Measurements from ENCODE around the gene FOXK2. TPM values are rescaled to one million over a fixed set of nuclear protein-coding genes. Genes with fewer than 3 reads are reported as not detected.

Gene FOXK2
- total RNA-seq, 2 experiments from 2014 or later = 32.5 to 33.7 TPM

GRCh38 chr17:82559566-82560251 is 40.2 kb downstream of the FOXK2 start:
- no peak overlapping the region for H3K4me3 ChIP-seq (ENCODE audit: low read length)
- H3K4me3 Mint-ChIP-seq = no peak overlapping the region
- H3K9me3 Mint-ChIP-seq = no peaks in the 10 kb centered on the region
- no peaks in the 10 kb centered on the region for H3K36me3 Mint-ChIP-seq (ENCODE audit: low read depth)
- no peaks in the 10 kb centered on the region for H3K27me3 Mint-ChIP-seq
- TF ChIP-seq, protein P1, sequence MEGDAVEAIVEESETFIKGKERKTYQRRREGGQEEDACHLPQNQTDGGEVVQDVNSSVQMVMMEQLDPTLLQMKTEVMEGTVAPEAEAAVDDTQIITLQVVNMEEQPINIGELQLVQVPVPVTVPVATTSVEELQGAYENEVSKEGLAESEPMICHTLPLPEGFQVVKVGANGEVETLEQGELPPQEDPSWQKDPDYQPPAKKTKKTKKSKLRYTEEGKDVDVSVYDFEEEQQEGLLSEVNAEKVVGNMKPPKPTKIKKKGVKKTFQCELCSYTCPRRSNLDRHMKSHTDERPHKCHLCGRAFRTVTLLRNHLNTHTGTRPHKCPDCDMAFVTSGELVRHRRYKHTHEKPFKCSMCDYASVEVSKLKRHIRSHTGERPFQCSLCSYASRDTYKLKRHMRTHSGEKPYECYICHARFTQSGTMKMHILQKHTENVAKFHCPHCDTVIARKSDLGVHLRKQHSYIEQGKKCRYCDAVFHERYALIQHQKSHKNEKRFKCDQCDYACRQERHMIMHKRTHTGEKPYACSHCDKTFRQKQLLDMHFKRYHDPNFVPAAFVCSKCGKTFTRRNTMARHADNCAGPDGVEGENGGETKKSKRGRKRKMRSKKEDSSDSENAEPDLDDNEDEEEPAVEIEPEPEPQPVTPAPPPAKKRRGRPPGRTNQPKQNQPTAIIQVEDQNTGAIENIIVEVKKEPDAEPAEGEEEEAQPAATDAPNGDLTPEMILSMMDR (IDR thresholded peaks at IDR 0.05) = no peak
- no peaks in the 10 kb centered on the region for H3K9me3 ChIP-seq (ENCODE audit: control insufficient read depth in 1 of 2, insufficient read depth in 1 of 2, low read length in 2 of 2)
- peaks cover 29% of the 10 kb centered on the region for H3K4me1 ChIP-seq (ENCODE audit: insufficient read depth, low read length)
- DNase-seq = no peak
- ChIA-PET POLR2A (no interaction called here), CTCF (no interaction called here)
- ATAC-seq (ENCODE audit: poor library complexity) = no peak
- H3K36me3 ChIP-seq (ENCODE audit: insufficient read depth, low read length) = peaks cover 5% of the 10 kb centered on the region
- H3K27ac ChIP-seq (ENCODE audit: low read depth in 1 of 2, low read length in 2 of 2) = no peak overlapping the region
- intact Hi-C loops (cut with DNase I, micrococcal nuclease) = loop anchor here (10.0 kb wide), 2 partner anchors 145 to 525 kb away; partner anchors contain the start of genes DCXR (in 1 of the 2), HEXD (in 1 of the 2), OGFOD3 (in 1 of the 2) and RAC3 (in 1 of the 2)
- no peaks in the 10 kb centered on the region for H3K27me3 ChIP-seq (ENCODE audit: control insufficient read depth in 1 of 2, insufficient read depth in 2 of 2, low read length in 2 of 2)
- no peak overlapping the region for H3K27ac Mint-ChIP-seq
- peaks cover 14% of the 10 kb centered on the region for H3K4me1 Mint-ChIP-seq (ENCODE audit: low read depth)

GRCh38 chr17:82560252-82560642 is 40.7 kb downstream of the FOXK2 start:
- TF ChIP-seq, protein P1 (IDR thresholded peaks at IDR 0.05) = no peak
- intact Hi-C loops (cut with DNase I, micrococcal nuclease) = no loop called here
- peaks cover 14% of the 10 kb centered on the region for H3K4me1 Mint-ChIP-seq (ENCODE audit: low read depth)
- Histone ChIP-seq H3K4me1 (ENCODE audit: insufficient read depth, low read length) (peaks cover 23% of the 10 kb centered on the region), H3K9me3 (ENCODE audit: control insufficient read depth in 1 of 2, insufficient read depth in 1 of 2, low read length in 2 of 2) (no peaks in the 10 kb centered on the region), H3K36me3 (ENCODE audit: insufficient read depth, low read length) (peaks cover 9% of the 10 kb centered on the region), H3K27ac (ENCODE audit: low read depth in 1 of 2, low read length in 2 of 2) (no peak overlapping the region), H3K27me3 (ENCODE audit: control insufficient read depth in 1 of 2, insufficient read depth in 2 of 2, low read length in 2 of 2) (no peaks in the 10 kb centered on the region), H3K4me3 (ENCODE audit: low read length) (no peak overlapping the region)
- no peak for DNase-seq
- no peak overlapping the region for H3K4me3 Mint-ChIP-seq
- POLR2A ChIA-PET = no interaction called here
- CTCF ChIA-PET = no interaction called here
- no peaks in the 10 kb centered on the region for H3K9me3 Mint-ChIP-seq
- H3K36me3 Mint-ChIP-seq (ENCODE audit: low read depth) = peaks cover 5% of the 10 kb centered on the region
- no peak for ATAC-seq (ENCODE audit: poor library complexity)
- H3K27me3 Mint-ChIP-seq = no peaks in the 10 kb centered on the region
- H3K27ac Mint-ChIP-seq = no peak overlapping the region

DNA sequence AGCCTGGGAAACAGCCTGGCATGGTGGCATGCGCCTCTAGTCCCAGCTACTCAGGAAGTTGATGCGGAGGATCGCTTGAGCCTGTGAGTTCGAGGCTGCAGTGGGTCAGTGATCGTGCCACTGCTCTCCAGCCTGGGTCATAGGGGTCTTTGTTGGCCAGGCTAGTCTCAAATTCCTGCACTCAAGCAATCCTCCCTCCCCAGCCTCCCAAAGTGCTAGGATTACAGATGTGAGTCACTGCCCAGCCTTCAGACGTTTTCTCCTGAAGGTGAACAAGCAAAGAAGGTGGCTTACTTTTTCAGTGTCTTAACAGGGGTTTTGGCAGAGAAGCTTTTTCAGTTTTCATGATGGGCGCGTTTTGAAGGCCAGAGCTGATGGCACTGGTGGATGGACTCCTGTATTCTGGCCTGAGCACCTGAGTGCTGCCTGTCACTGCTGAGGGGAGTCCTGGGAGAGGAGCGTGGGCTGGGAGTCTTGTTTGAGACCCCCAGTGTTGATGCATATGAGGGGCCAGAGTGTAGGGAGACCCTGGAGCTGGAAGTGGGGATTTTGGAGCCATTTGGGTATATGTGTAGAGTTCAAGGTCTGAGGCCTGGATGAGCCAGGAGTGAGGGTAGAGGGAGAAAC is 41.4 kb downstream of the FOXK2 start:
- no peak overlapping the region for H3K4me3 Mint-ChIP-seq
- CTCF ChIA-PET = no interaction called here
- TF ChIP-seq, protein P1 (IDR thresholded peaks at IDR 0.05) = no peak
- peaks cover 12% of the 10 kb centered on the region for H3K36me3 Mint-ChIP-seq (ENCODE audit: low read depth)
- Histone ChIP-seq H3K4me1 (ENCODE audit: insufficient read depth, low read length) (peaks cover 23% of the 10 kb centered on the region), H3K36me3 (ENCODE audit: insufficient read depth, low read length) (peaks cover 14% of the 10 kb centered on the region), H3K4me3 (ENCODE audit: low read length) (no peak overlapping the region), H3K9me3 (ENCODE audit: control insufficient read depth in 1 of 2, insufficient read depth in 1 of 2, low read length in 2 of 2) (no peaks in the 10 kb centered on the region), H3K27ac (ENCODE audit: low read depth in 1 of 2, low read length in 2 of 2) (no peak overlapping the region), H3K27me3 (ENCODE audit: control insufficient read depth in 1 of 2, insufficient read depth in 2 of 2, low read length in 2 of 2) (no peaks in the 10 kb centered on the region)
- H3K9me3 Mint-ChIP-seq = no peaks in the 10 kb centered on the region
- intact Hi-C loops (cut with DNase I, micrococcal nuclease) = no loop called here
- ATAC-seq (ENCODE audit: poor library complexity) (no peak), DNase-seq (no peak)
- H3K27me3 Mint-ChIP-seq = no peaks in the 10 kb centered on the region
- POLR2A ChIA-PET = no interaction called here
- no peak overlapping the region for H3K27ac Mint-ChIP-seq
- H3K4me1 Mint-ChIP-seq (ENCODE audit: low read depth) = peaks cover 14% of the 10 kb centered on the region

Measured in CD4-positive, alpha-beta T cell (primary cell).